PC-9 (cell line): ENCODE data around the gene CBFA2T3. TPM values are rescaled to one million over a fixed set of nuclear protein-coding genes. Genes with fewer than 3 reads are reported as not detected.

Source experiments
- BruUV-seq: library from RNA; stranded (reverse); fragments of 400-500 nt; replicated peaks from 2 replicates; lab custom pipeline; 2021; lab: Mats Ljungman, UMichigan
- CTCF ChIA-PET: fragments of 300-600 bp; sonication (Branson Sonifier 250); formaldehyde crosslinking; loops from one replicate; lab custom pipeline; 2022; ENCODE audit warnings: antibody characterized with exemption; lab: Charles Lee
- POLR2A ChIA-PET: fragments of 300-600 bp; sonication (Branson Sonifier 250); formaldehyde crosslinking; loops from one replicate; lab custom pipeline; 2022; ENCODE audit warnings: antibody characterized with exemption; ENCODE audit not compliant: unreplicated experiment; lab: Charles Lee
- DNase-seq, 2 experiments: peaks; one replicate each; pipeline versions ENCODE4 v3.0.0 to v3.0.0-alpha.2; 2015 to 2022; ENCODE audit warnings: mixed read lengths in 1 of 2
- H2AFZ ChIP-seq: fragments of 200-600 bp; sonication (generic); 2 replicates; pipeline ENCODE4 v1.8.1; 2017; ENCODE audit warnings: antibody characterized with exemption
- H3F3A ChIP-seq: fragments of 200-600 bp; sonication (generic); 2 replicates; pipeline ENCODE4 v1.8.1; 2017; ENCODE audit warnings: antibody characterized with exemption, mild to moderate bottlenecking, low read depth; ENCODE audit not compliant: insufficient read depth
- H3K27ac ChIP-seq: fragments of 200-600 bp; sonication (generic); 2 replicates; pipeline ENCODE4 v1.6.1; 2016; ENCODE audit warnings: mixed run types
- H3K27me3 ChIP-seq: fragments of 200-600 bp; sonication (generic); 2 replicates; pipeline ENCODE4 v1.6.1; 2016; ENCODE audit warnings: low read depth, mixed run types; ENCODE audit not compliant: insufficient read depth
- H3K36me3 ChIP-seq: fragments of 200-600 bp; sonication (generic); 2 replicates; pipeline ENCODE4 v1.6.1; 2016; ENCODE audit warnings: low read depth, mixed run types
- H3K4me1 ChIP-seq: fragments of 200-600 bp; sonication (generic); replicated peaks from 2 replicates; pipeline ENCODE4 v1.6.1; 2016; ENCODE audit warnings: mixed run types; ENCODE audit not compliant: insufficient read depth
- H3K4me2 ChIP-seq: fragments of 200-600 bp; sonication (generic); 2 replicates; pipeline ENCODE4 v1.6.1; 2017; ENCODE audit warnings: mixed run types
- H3K4me3 ChIP-seq: fragments of 200-600 bp; sonication (generic); 2 replicates; pipeline ENCODE4 v1.6.1; 2016; ENCODE audit warnings: mixed run types
- H3K79me2 ChIP-seq: fragments of 200-600 bp; sonication (generic); 2 replicates; pipeline ENCODE4 v1.6.1; 2017; ENCODE audit warnings: low read depth, mixed run types
- H3K9me2 ChIP-seq: fragments of 200-600 bp; sonication (generic); 2 replicates; pipeline ENCODE4 v1.8.1; 2017; ENCODE audit warnings: mild to moderate bottlenecking; ENCODE audit not compliant: insufficient read depth
- H3K9me3 ChIP-seq: fragments of 200-600 bp; sonication (generic); 2 replicates; pipeline ENCODE4 v1.8.1; 2016; ENCODE audit warnings: low read depth; ENCODE audit not compliant: insufficient read depth
- H4K20me1 ChIP-seq: fragments of 200-600 bp; sonication (generic); 2 replicates; pipeline ENCODE4 v1.8.1; 2017; ENCODE audit not compliant: insufficient read depth
- EZH2 ChIP-seq: fragments of 200-600 bp; sonication (generic); IDR thresholded peaks from 2 replicates; pipeline ENCODE4 v1.8.0; 2017; ENCODE audit warnings: antibody characterized with exemption, low read depth
- intact Hi-C: fragments of 100-400 bp; cut with micrococcal nuclease; formaldehyde crosslinking; loops from one replicate; pipeline ENCODE4 v1.10.0; 2022; ENCODE audit not compliant: unreplicated experiment
- total RNA-seq: library from RNA; stranded (reverse); gene quantifications from 2 replicates; pipeline ENCODE4 v1.2.3, GENCODE V29; 2021
- TF ChIP-seq, protein P1 (sequence below): fragments of 200-600 bp; sonication (generic); conservative IDR thresholded peaks from 2 replicates; pipeline ENCODE4 v1.6.1; 2017; ENCODE audit warnings: mixed run types, antibody characterized with exemption, mild to moderate bottlenecking, moderate library complexity

CBFA2T3 gene
- total RNA-seq, 1 experiment from 2014 or later = 1.0 TPM

DNA sequence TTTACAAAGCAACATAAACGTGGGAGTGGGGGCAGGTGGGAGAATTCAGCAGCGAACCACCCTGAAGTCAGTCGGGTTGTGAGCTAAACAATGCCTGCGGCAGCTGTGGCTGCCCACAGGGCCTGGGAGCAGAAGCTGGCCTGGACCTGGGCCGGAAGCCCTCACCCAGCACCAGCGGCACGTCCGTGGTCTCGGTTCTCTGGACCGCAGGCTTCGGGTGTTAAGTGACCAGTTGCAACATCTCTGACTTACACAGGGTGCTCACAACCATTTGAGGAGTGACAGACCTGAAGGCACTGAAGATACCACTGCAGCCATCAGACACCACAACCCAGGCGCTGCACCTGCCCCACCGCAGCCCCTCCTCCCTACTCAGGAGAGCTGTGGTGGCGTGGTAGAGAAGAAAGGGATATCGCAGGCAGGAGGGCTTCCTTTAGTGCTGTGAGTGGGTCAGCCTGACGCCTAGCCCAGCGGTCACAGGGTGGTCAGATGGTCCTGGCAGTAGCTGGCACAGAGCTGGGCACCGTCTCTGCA lies 33.8 kb downstream of the CBFA2T3 start:
- no peaks in the 10 kb centered on the region for H3K79me2 ChIP-seq
- CTCF ChIA-PET = interaction anchor here (0.6 kb wide), 1 partner anchor 98 kb away, joined by 6 read pairs; no protein-coding TSS in a partner anchor
- H3K27me3 ChIP-seq = peaks cover 43% of the 10 kb centered on the region
- H3K9me3 ChIP-seq = no peaks in the 10 kb centered on the region
- BruUV-seq = no TSS peak
- no peak for TF ChIP-seq EZH2
- TF ChIP-seq, protein P1, sequence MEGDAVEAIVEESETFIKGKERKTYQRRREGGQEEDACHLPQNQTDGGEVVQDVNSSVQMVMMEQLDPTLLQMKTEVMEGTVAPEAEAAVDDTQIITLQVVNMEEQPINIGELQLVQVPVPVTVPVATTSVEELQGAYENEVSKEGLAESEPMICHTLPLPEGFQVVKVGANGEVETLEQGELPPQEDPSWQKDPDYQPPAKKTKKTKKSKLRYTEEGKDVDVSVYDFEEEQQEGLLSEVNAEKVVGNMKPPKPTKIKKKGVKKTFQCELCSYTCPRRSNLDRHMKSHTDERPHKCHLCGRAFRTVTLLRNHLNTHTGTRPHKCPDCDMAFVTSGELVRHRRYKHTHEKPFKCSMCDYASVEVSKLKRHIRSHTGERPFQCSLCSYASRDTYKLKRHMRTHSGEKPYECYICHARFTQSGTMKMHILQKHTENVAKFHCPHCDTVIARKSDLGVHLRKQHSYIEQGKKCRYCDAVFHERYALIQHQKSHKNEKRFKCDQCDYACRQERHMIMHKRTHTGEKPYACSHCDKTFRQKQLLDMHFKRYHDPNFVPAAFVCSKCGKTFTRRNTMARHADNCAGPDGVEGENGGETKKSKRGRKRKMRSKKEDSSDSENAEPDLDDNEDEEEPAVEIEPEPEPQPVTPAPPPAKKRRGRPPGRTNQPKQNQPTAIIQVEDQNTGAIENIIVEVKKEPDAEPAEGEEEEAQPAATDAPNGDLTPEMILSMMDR = no peak
- H3K4me2 ChIP-seq = no peak overlapping the region
- no peaks in the 10 kb centered on the region for H3K36me3 ChIP-seq
- no peak for DNase-seq
- H2AFZ ChIP-seq = no peak overlapping the region
- POLR2A ChIA-PET = interaction anchor here (0.5 to 0.6 kb wide), 2 partner anchors 211 to 930 kb away, joined by 4 to 20 read pairs; partner anchors contain the start of gene TCF25
- H3K4me1 ChIP-seq = no peaks in the 10 kb centered on the region
- intact Hi-C loops = loop anchor here (5.0 kb wide), 1 partner anchor 224 kb away; no protein-coding TSS in a partner anchor
- no peaks in the 10 kb centered on the region for H3F3A ChIP-seq
- H3K9me2 ChIP-seq = no peaks in the 10 kb centered on the region
- H3K27ac ChIP-seq = no peak overlapping the region
- no peaks in the 10 kb centered on the region for H4K20me1 ChIP-seq
- no peak overlapping the region for H3K4me3 ChIP-seq

DNA sequence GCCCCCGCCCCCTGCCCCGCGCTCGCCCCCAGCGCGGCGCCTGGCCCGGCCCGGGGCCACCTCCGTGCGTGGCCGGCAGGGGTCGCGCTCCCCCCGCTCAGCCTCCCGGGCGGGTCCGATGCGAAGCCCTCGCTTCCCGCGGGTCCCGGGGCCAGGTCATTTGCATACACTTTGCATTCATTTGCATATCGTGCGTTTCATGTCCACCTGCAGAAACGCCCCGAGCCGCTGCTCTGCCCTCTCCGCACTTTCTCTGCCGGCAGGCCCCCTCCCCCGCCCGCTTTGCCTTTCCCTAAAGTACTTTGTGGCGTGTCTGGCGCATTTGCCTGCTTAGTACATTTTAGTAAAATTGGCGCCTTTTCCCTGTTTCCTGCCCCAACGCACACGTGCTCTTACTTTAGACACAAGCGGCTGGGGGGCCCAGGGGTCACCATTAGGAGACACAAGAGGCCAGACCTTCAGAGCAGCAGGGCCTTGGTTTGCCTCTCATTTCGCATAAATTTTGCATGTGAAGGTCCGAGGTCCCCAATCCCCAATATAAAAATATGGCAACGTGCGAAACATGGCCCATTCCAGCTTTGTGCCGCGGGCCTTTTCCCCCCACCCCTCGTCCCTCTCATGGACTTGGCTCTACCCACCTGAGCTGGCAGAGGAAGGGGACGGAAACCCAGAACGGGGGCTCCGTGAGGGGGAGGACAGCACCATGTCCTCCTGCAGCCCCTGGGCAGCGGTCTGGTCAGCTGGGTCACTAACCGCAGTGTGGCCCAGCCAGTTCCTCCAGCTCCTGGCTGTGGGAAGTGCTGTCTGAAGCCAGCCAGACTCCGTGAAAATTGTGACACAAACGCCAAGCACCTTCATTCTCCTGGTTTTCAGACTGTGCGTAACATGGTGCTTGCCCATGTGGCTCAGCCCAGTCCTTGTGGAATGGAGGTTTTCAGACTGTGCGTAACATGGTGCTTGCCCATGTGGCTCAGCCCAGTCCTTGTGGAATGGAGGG lies 34.8 kb downstream of the CBFA2T3 start:
- Histone ChIP-seq H4K20me1 (no peaks in the 10 kb centered on the region), H2AFZ (no peak overlapping the region), H3K9me3 (no peaks in the 10 kb centered on the region), H3K4me3 (no peak overlapping the region), H3K27me3 (peaks cover 36% of the 10 kb centered on the region), H3K79me2 (no peaks in the 10 kb centered on the region), H3K27ac (no peak overlapping the region), H3K36me3 (no peaks in the 10 kb centered on the region), H3F3A (no peaks in the 10 kb centered on the region), H3K9me2 (no peaks in the 10 kb centered on the region), H3K4me2 (no peak overlapping the region), H3K4me1 (no peaks in the 10 kb centered on the region)
- TF ChIP-seq, protein P1 = peak; percentile 46; the same call in 1 of the 2 replicates
- no peak for TF ChIP-seq EZH2
- intact Hi-C loops = loop anchor here (1.0 to 5.0 kb wide), 2 partner anchors 225 to 274 kb away; no protein-coding TSS in a partner anchor
- ChIA-PET CTCF (interaction anchor here (0.6 to 0.8 kb wide), 3 partner anchors 153 to 269 kb away, joined by 3 to 10 read pairs (median 3); no protein-coding TSS in a partner anchor), POLR2A (interaction anchor here (0.6 kb wide), 1 partner anchor 999 kb away, joined by 5 read pairs; no protein-coding TSS in a partner anchor)
- no TSS peak for BruUV-seq
- peak in 1 of 2 experiments; percentile 49 for DNase-seq
